Limb (tissue), 2 donors: Measurements from ENCODE around the gene AOC1.

Experiments
- DNase-seq, 2 donors: peaks; one replicate each; pipeline ENCODE4 v3.0.0-alpha.2; 2016; ENCODE audit errors: extremely low spot score in 2 of 2

AOC1 gene

GRCh38 chr7:150857276-150858055 lies 5.1 kb downstream of the AOC1 start:
- DNase-seq, result no peak

GRCh38 chr7:150858236-150859197 lies 6.2 kb downstream of the AOC1 start:
- no peak for DNase-seq

GRCh38 chr7:150860291-150860977 lies 8.1 kb downstream of the AOC1 start:
- DNase-seq, result no peak

- DNase-seq, result no peak
Observed at GRCh38 chr7:150860978-150861295, 8.6 kb downstream of the AOC1 start.

- no peak for DNase-seq
Observed at GRCh38 chr7:150862356-150862755, 10.0 kb downstream of the AOC1 start.

- DNase-seq, result no peak
Observed at GRCh38 chr7:150863946-150864345, 11.6 kb downstream of the AOC1 start.

GRCh38 chr7:150866932-150867564 lies 14.7 kb downstream of the AOC1 start:
- DNase-seq, result no peak

GRCh38 chr7:150867605-150868004 lies 15.3 kb downstream of the AOC1 start:
- no peak for DNase-seq

- no peak for DNase-seq
Observed at GRCh38 chr7:150869467-150869866, 17.1 kb downstream of the AOC1 start.

GRCh38 chr7:150871601-150872000 lies 19.3 kb downstream of the AOC1 start:
- DNase-seq, result no peak

GRCh38 chr7:150874401-150875198 lies 22.3 kb downstream of the AOC1 start:
- DNase-seq, result no peak

GRCh38 chr7:150875791-150876190 lies 23.5 kb downstream of the AOC1 start:
- DNase-seq, result no peak

GRCh38 chr7:150876817-150877526 lies 24.7 kb downstream of the AOC1 start:
- peak; percentile 64 to 87 for DNase-seq

GRCh38 chr7:150877536-150877935 lies 25.2 kb downstream of the AOC1 start:
- no peak for DNase-seq

GRCh38 chr7:150879345-150879744 lies 27.0 kb downstream of the AOC1 start:
- no peak for DNase-seq

- no peak for DNase-seq
Observed at GRCh38 chr7:150881189-150881588, 28.9 kb downstream of the AOC1 start.

GRCh38 chr7:150890853-150891584 lies 38.7 kb downstream of the AOC1 start:
- no peak for DNase-seq

GRCh38 chr7:150891740-150892139 lies 39.4 kb downstream of the AOC1 start:
- DNase-seq, result no peak

- DNase-seq, result no peak
Observed at GRCh38 chr7:150895809-150896208, 43.5 kb downstream of the AOC1 start.
